GM12801 (cell line): ENCODE data around the gene CNKSR1.

Source experiments
- CTCF ChIP-seq: IDR thresholded peaks from one replicate; pipeline ENCODE4 v1.5.1; 2011; ENCODE audit warnings: control low read depth; ENCODE audit not compliant: insufficient read length; ENCODE audit errors: extremely low read depth

The CNKSR1 gene

GRCh38 chr1:26142159-26142558 lies 35.1 kb upstream of the CNKSR1 start:
- no peak for TF ChIP-seq CTCF

GRCh38 chr1:26145041-26145959 lies 32.0 kb upstream of the CNKSR1 start:
- no peak for TF ChIP-seq CTCF

- TF ChIP-seq CTCF: no peak
Observed at GRCh38 chr1:26145960-26146294, 31.4 kb upstream of the CNKSR1 start.

GRCh38 chr1:26148887-26149286 lies 28.4 kb upstream of the CNKSR1 start:
- no peak for TF ChIP-seq CTCF

GRCh38 chr1:26153966-26154532 lies 23.2 kb upstream of the CNKSR1 start:
- no peak for TF ChIP-seq CTCF

- no peak for TF ChIP-seq CTCF
Observed at GRCh38 chr1:26154750-26155149, 22.5 kb upstream of the CNKSR1 start.

- TF ChIP-seq CTCF: no peak
Observed at GRCh38 chr1:26155370-26156284, 21.7 kb upstream of the CNKSR1 start.
